H9 (cell line): ENCODE results near the gene OVAAL. TPM values are rescaled to one million over a fixed set of nuclear protein-coding genes. Genes with fewer than 3 reads are reported as not detected.

Experiments used
- DNase-seq: peaks from one replicate; pipeline ENCODE4 v3.0.0-alpha.2; 2017
- H2AFZ ChIP-seq: one replicate; pipeline ENCODE4 v1.6.1; 2013; ENCODE audit warnings: mild to moderate bottlenecking, low read length, control low read depth, moderate library complexity
- H2AK5ac ChIP-seq: 2 replicates; pipeline ENCODE4 v1.6.1; 2013; ENCODE audit warnings: low read length, control low read depth, mixed read lengths; ENCODE audit not compliant: insufficient read length
- H2BK120ac ChIP-seq: one replicate; pipeline ENCODE4 v1.6.1; 2013; ENCODE audit warnings: low read depth, mild to moderate bottlenecking, low read length, control low read depth, inconsistent platforms; ENCODE audit not compliant: poor library complexity, severe bottlenecking
- H2BK12ac ChIP-seq: 2 replicates; pipeline ENCODE4 v1.6.1; 2013; ENCODE audit warnings: low read length, control low read depth, mixed read lengths, low read depth; ENCODE audit not compliant: insufficient read length
- H2BK15ac ChIP-seq: 2 replicates; pipeline ENCODE4 v1.6.1; 2013; ENCODE audit warnings: low read depth, low read length, control low read depth
- H2BK20ac ChIP-seq: one replicate; pipeline ENCODE4 v1.6.1; 2013; ENCODE audit warnings: low read depth, mild to moderate bottlenecking, low read length, control low read depth, inconsistent platforms; ENCODE audit not compliant: poor library complexity, severe bottlenecking
- H2BK5ac ChIP-seq: 2 replicates; pipeline ENCODE4 v1.6.1; 2013; ENCODE audit warnings: low read length, control low read depth, mixed read lengths; ENCODE audit not compliant: insufficient read length
- H3K14ac ChIP-seq: 2 replicates; pipeline ENCODE4 v1.6.1; 2013; ENCODE audit warnings: low read length, control low read depth; ENCODE audit not compliant: insufficient read depth
- H3K18ac ChIP-seq: 2 replicates; pipeline ENCODE4 v1.6.1; 2013; ENCODE audit warnings: low read depth, mild to moderate bottlenecking, mixed read lengths, low read length, control low read depth; ENCODE audit not compliant: insufficient read length
- H3K23ac ChIP-seq: 2 replicates; pipeline ENCODE4 v1.6.1; 2013; ENCODE audit warnings: low read length, control low read depth, mixed read lengths, low read depth; ENCODE audit not compliant: insufficient read length
- H3K23me2 ChIP-seq: 2 replicates; pipeline ENCODE4 v1.6.1; 2013; ENCODE audit warnings: low read depth, mild to moderate bottlenecking, mixed read lengths, low read length, control low read depth; ENCODE audit not compliant: insufficient read length, poor library complexity, severe bottlenecking
- H3K27ac ChIP-seq: 2 replicates; pipeline ENCODE4 v1.5.1; 2013; ENCODE audit warnings: low read length, control low read depth, mixed read lengths, low read depth; ENCODE audit not compliant: insufficient read length
- H3K27me3 ChIP-seq: 2 replicates; pipeline ENCODE4 v1.6.1; 2013; ENCODE audit warnings: low read length, control low read depth, inconsistent platforms; ENCODE audit not compliant: insufficient read depth
- H3K4ac ChIP-seq: 2 replicates; pipeline ENCODE4 v1.6.1; 2013; ENCODE audit warnings: low read depth, mild to moderate bottlenecking, control low read depth, inconsistent platforms, low read length, moderate library complexity
- H3K4me1 ChIP-seq: 2 replicates; pipeline ENCODE4 v1.6.1; 2013; ENCODE audit warnings: low read length, control low read depth, inconsistent platforms; ENCODE audit not compliant: insufficient read depth
- H3K4me2 ChIP-seq: 2 replicates; pipeline ENCODE4 v1.6.1; 2013; ENCODE audit warnings: low read length, control low read depth, mixed read lengths; ENCODE audit not compliant: insufficient read length, insufficient read depth
- H3K56ac ChIP-seq: 2 replicates; pipeline ENCODE4 v1.6.1; 2013; ENCODE audit warnings: low read depth, mild to moderate bottlenecking, mixed read lengths, low read length, control low read depth; ENCODE audit not compliant: insufficient read length
- H3K79me1 ChIP-seq: 2 replicates; pipeline ENCODE4 v1.6.1; 2013; ENCODE audit warnings: low read depth, mild to moderate bottlenecking, moderate library complexity, low read length, control low read depth, inconsistent platforms; ENCODE audit not compliant: insufficient read depth, poor library complexity, severe bottlenecking
- H3K79me2 ChIP-seq: 2 replicates; pipeline ENCODE4 v1.6.1; 2013; ENCODE audit warnings: low read length, control low read depth, inconsistent platforms; ENCODE audit not compliant: insufficient read depth
- H3K9ac ChIP-seq: 2 replicates; pipeline ENCODE4 v1.6.1; 2013; ENCODE audit warnings: low read length, control low read depth, mixed read lengths; ENCODE audit not compliant: insufficient read length; ENCODE audit errors: extremely low read depth
- H3K9me3 ChIP-seq: one replicate; pipeline ENCODE4 v1.6.1; 2013; ENCODE audit warnings: low read depth, low read length, inconsistent platforms; ENCODE audit not compliant: control insufficient read depth
- H3T11ph ChIP-seq: one replicate; pipeline ENCODE4 v1.6.1; 2013; ENCODE audit warnings: mild to moderate bottlenecking, low read length, control low read depth, inconsistent platforms
- H4K20me1 ChIP-seq: one replicate; pipeline ENCODE4 v1.6.1; 2013; ENCODE audit not compliant: control insufficient read depth, insufficient read length, insufficient read depth
- H4K5ac ChIP-seq: 2 replicates; pipeline ENCODE4 v1.6.1; 2013; ENCODE audit warnings: low read depth, mild to moderate bottlenecking, mixed read lengths, low read length, control low read depth; ENCODE audit not compliant: insufficient read length
- H4K8ac ChIP-seq: replicated peaks from 2 replicates; pipeline ENCODE4 v1.6.1; 2013; ENCODE audit warnings: low read length, control low read depth, mixed read lengths, low read depth; ENCODE audit not compliant: insufficient read length
- H4K91ac ChIP-seq: 2 replicates; pipeline ENCODE4 v1.6.1; 2013; ENCODE audit warnings: low read depth, mild to moderate bottlenecking, moderate library complexity, mixed read lengths, low read length, control low read depth; ENCODE audit not compliant: insufficient read length
- H3K27ac Mint-ChIP-seq, 3 experiments: 2 replicates in 2 of 3; 3 replicates in 1 of 3; pipeline ENCODE4 v1.8.0; 2020 to 2021; ENCODE audit warnings: mixed read lengths in 3 of 3, mild to moderate bottlenecking in 1 of 3, moderate library complexity in 1 of 3
- H3K27me3 Mint-ChIP-seq: 2 replicates; pipeline ENCODE4 v1.8.0; 2021; ENCODE audit warnings: low read depth, mild to moderate bottlenecking, moderate library complexity, mixed read lengths
- H3K36me3 Mint-ChIP-seq, 3 experiments: 2 replicates in 2 of 3; 3 replicates in 1 of 3; pipeline ENCODE4 v1.8.0; 2020 to 2021; ENCODE audit warnings: low read depth in 3 of 3, mixed read lengths in 3 of 3; ENCODE audit not compliant: insufficient read depth in 1 of 3
- H3K4me1 Mint-ChIP-seq, 2 experiments: 2 replicates each; pipeline ENCODE4 v1.8.0; 2020; ENCODE audit warnings: mixed read lengths in 2 of 2
- H3K4me3 Mint-ChIP-seq, 2 experiments: 2 replicates in 1 of 2; 3 replicates in 1 of 2; pipeline ENCODE4 v1.8.0; 2020 to 2021; ENCODE audit warnings: mild to moderate bottlenecking in 2 of 2, mixed read lengths in 2 of 2, moderate library complexity in 1 of 2
- H3K9me3 Mint-ChIP-seq, 2 experiments: 2 replicates in 1 of 2; 3 replicates in 1 of 2; pipeline ENCODE4 v1.8.0; 2020; ENCODE audit warnings: mild to moderate bottlenecking in 2 of 2, mixed read lengths in 2 of 2, moderate library complexity in 1 of 2
- WGBS: extraction: QIAGEN DNeasy Blood & Tissue Kit; methylation state at CpG from one replicate; pipeline ENCODE4 v1.1.7; 2013; ENCODE audit warnings: missing lambda C conversion rate, low lambda C conversion rate, mixed read lengths; ENCODE audit not compliant: insufficient read length; ENCODE audit errors: extremely low coverage; 5-methylcytosine and 5-hydroxymethylcytosine counted together
- total RNA-seq: library from RNA; stranded (reverse); gene quantifications from 2 replicates; pipeline ENCODE4 v1.2.1, GENCODE V29; 2021
- TF ChIP-seq, protein P1 (sequence below): fragments of 200-600 bp; sonication (generic); conservative IDR thresholded peaks from 3 replicates; pipeline ENCODE4 v1.8.0; 2021; ENCODE audit warnings: antibody characterized with exemption, mild to moderate bottlenecking

The OVAAL gene
- total RNA-seq, 1 experiment from 2014 or later: not detected

DNA sequence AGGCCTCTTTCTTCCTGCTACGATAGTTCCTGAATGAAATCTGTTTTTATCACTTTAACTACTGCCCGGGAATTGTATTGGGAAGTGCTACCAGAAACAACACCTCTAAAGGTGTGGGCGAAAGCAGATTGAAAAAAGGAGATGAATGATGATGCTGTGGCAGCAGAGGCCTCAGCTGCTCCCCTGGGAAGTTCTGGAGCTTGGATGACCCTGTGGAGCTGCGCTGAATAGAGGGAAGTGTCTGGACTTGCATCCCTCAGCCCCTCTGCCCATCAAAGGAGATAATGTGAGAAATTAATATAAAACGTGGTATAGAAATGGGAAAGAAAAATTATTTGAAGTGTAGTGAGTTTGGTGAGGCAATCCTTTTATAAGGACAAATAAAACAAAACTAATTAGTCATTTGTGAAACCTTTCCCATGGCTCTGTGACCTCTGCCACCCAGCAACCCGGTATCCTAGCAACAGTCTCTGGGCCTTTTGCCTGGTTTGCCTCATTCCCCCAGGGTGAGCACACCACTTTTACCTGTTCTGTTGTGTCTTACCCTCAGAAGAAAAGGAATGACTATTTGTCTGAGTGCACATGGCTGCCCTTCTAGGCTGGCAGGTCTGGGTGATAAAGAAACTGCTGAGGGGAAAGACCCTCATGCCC, 21.3 kb downstream of the OVAAL start:
- H2BK5ac ChIP-seq: no peak overlapping the region
- no peaks in the 10 kb centered on the region for H3K27me3 ChIP-seq
- H3K4ac ChIP-seq: no peak overlapping the region
- H2AFZ ChIP-seq: no peak overlapping the region
- no peak overlapping the region for H2BK15ac ChIP-seq
- no peak overlapping the region for H2BK20ac ChIP-seq
- no peak overlapping the region for H4K5ac ChIP-seq
- H3K4me1 ChIP-seq: no peaks in the 10 kb centered on the region
- Mint-ChIP-seq H3K4me3 (no peak overlapping the region), H3K9me3 (no peaks in the 10 kb centered on the region), H3K27me3 (peaks cover 1% of the 10 kb centered on the region), H3K27ac (no peak overlapping the region), H3K4me1 (0 out of 4 replicates have a peak, but pooled peaks cover 0 to 3% of the 10 kb centered on the region in 2 experiments), H3K36me3 (no peaks in the 10 kb centered on the region)
- TF ChIP-seq, protein P1, sequence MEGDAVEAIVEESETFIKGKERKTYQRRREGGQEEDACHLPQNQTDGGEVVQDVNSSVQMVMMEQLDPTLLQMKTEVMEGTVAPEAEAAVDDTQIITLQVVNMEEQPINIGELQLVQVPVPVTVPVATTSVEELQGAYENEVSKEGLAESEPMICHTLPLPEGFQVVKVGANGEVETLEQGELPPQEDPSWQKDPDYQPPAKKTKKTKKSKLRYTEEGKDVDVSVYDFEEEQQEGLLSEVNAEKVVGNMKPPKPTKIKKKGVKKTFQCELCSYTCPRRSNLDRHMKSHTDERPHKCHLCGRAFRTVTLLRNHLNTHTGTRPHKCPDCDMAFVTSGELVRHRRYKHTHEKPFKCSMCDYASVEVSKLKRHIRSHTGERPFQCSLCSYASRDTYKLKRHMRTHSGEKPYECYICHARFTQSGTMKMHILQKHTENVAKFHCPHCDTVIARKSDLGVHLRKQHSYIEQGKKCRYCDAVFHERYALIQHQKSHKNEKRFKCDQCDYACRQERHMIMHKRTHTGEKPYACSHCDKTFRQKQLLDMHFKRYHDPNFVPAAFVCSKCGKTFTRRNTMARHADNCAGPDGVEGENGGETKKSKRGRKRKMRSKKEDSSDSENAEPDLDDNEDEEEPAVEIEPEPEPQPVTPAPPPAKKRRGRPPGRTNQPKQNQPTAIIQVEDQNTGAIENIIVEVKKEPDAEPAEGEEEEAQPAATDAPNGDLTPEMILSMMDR: no peak
- no peak overlapping the region for H4K8ac ChIP-seq
- H3K23me2 ChIP-seq: no peaks in the 10 kb centered on the region
- H3K27ac ChIP-seq: no peak overlapping the region
- WGBS: 100% methylated on average over 1 of the region's 6 CpGs
- no peak overlapping the region for H3K14ac ChIP-seq
- H3K4me2 ChIP-seq: no peak overlapping the region
- no peak overlapping the region for H3K56ac ChIP-seq
- H4K20me1 ChIP-seq: no peaks in the 10 kb centered on the region
- no peak overlapping the region for H3K23ac ChIP-seq
- H3K79me2 ChIP-seq: no peaks in the 10 kb centered on the region
- DNase-seq: no peak
- no peak overlapping the region for H2BK12ac ChIP-seq
- no peak overlapping the region for H3K9ac ChIP-seq
- H3K9me3 ChIP-seq: no peaks in the 10 kb centered on the region
- no peak overlapping the region for H2BK120ac ChIP-seq
- H2AK5ac ChIP-seq: no peak overlapping the region
- H4K91ac ChIP-seq: no peak overlapping the region
- H3K18ac ChIP-seq: no peak overlapping the region
- H3T11ph ChIP-seq: no peak overlapping the region
- no peaks in the 10 kb centered on the region for H3K79me1 ChIP-seq
